Transverse colon (tissue), 4 donors: ENCODE measurements around the gene ROBO1.

Experiments
- POLR2AphosphoS5 ChIP-seq, 3 donors: sonication (generic); formaldehyde crosslinking; IDR thresholded peaks; one replicate each; pipeline ENCODE4 v1.6.1; 2016; ENCODE audit warnings: antibody characterized with exemption in 3 of 3
- TF ChIP-seq, protein P1 (sequence below), 5 experiments: fragments of 200-600 bp in 3 of 5; fragments of 450-650 bp in 2 of 5; sonication (generic) in 3 of 5; IDR thresholded peaks; 1 replicate in 2 of 5; 2 replicates in 3 of 5; pipeline ENCODE4 v1.5.1; 2016 to 2017; ENCODE audit warnings: antibody characterized with exemption in 5 of 5, inconsistent platforms in 3 of 5, mild to moderate bottlenecking in 2 of 5, moderate library complexity in 1 of 5

GRCh38 chr3:78814893-78815562 lies 952.8 kb downstream of the ROBO1 start:
- TF ChIP-seq, protein P1, sequence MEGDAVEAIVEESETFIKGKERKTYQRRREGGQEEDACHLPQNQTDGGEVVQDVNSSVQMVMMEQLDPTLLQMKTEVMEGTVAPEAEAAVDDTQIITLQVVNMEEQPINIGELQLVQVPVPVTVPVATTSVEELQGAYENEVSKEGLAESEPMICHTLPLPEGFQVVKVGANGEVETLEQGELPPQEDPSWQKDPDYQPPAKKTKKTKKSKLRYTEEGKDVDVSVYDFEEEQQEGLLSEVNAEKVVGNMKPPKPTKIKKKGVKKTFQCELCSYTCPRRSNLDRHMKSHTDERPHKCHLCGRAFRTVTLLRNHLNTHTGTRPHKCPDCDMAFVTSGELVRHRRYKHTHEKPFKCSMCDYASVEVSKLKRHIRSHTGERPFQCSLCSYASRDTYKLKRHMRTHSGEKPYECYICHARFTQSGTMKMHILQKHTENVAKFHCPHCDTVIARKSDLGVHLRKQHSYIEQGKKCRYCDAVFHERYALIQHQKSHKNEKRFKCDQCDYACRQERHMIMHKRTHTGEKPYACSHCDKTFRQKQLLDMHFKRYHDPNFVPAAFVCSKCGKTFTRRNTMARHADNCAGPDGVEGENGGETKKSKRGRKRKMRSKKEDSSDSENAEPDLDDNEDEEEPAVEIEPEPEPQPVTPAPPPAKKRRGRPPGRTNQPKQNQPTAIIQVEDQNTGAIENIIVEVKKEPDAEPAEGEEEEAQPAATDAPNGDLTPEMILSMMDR (IDR thresholded peaks at IDR 0.05) = no peak
- TF ChIP-seq POLR2AphosphoS5 (IDR thresholded peaks at IDR 0.05) = no peak
